Spleen (tissue), 11 donors: ENCODE results near the gene MMS22L. TPM values are rescaled to one million over a fixed set of nuclear protein-coding genes. Genes with fewer than 3 reads are reported as not detected.

ENCODE experiments used
- DNase-seq: peaks from one replicate; pipeline ENCODE4 v3.0.0-alpha.2; 2020
- H3K27ac ChIP-seq, 8 donors: fragments of 200-600 bp; sonication (generic) in 7 of 8; 1 replicate in 4 of 8; 2 replicates in 4 of 8; pipeline versions ENCODE4 v1.5.0 to v1.8.0; 2016 to 2021; ENCODE audit warnings: inconsistent platforms in 4 of 8, mild to moderate bottlenecking in 4 of 8, moderate library complexity in 1 of 8
- H3K27me3 ChIP-seq, 7 donors: fragments of 200-600 bp; sonication (generic) in 6 of 7; replicated peaks in 1 of 7; 1 replicate in 4 of 7; 2 replicates in 3 of 7; pipeline versions ENCODE4 v1.5.0 to v1.8.0; 2016 to 2021; ENCODE audit warnings: inconsistent platforms in 3 of 7, mild to moderate bottlenecking in 1 of 7
- H3K36me3 ChIP-seq, 6 donors: fragments of 200-600 bp; sonication (generic) in 5 of 6; 1 replicate in 4 of 6; 2 replicates in 2 of 6; pipeline versions ENCODE4 v1.5.0 to v1.8.0; 2016 to 2021; ENCODE audit warnings: inconsistent platforms in 2 of 6
- H3K4me1 ChIP-seq, 6 donors: fragments of 200-600 bp; sonication (generic) in 5 of 6; 1 replicate in 3 of 6; 2 replicates in 3 of 6; pipeline versions ENCODE4 v1.5.0 to v1.8.0; 2016 to 2021; ENCODE audit warnings: inconsistent platforms in 3 of 6
- H3K4me3 ChIP-seq, 8 donors: fragments of 200-600 bp; sonication (generic) in 7 of 8; 1 replicate in 4 of 8; 2 replicates in 4 of 8; pipeline versions ENCODE4 v1.5.0 to v1.8.0; 2016 to 2021; ENCODE audit warnings: inconsistent platforms in 4 of 8, mild to moderate bottlenecking in 4 of 8, moderate library complexity in 2 of 8
- H3K9me3 ChIP-seq, 8 donors: fragments of 200-600 bp; sonication (generic) in 7 of 8; 1 replicate in 4 of 8; 2 replicates in 4 of 8; pipeline versions ENCODE4 v1.5.0 to v1.8.0; 2016 to 2021; ENCODE audit warnings: inconsistent platforms in 4 of 8
- POLR2A ChIP-seq, 3 donors: fragments of 450-650 bp; IDR thresholded peaks; one replicate each; pipeline ENCODE4 v1.5.1; 2017; ENCODE audit warnings: antibody characterized with exemption in 3 of 3, mild to moderate bottlenecking in 1 of 3
- POLR2AphosphoS5 ChIP-seq, 3 donors: sonication (generic); formaldehyde crosslinking; IDR thresholded peaks; one replicate each; pipeline ENCODE4 v1.5.1; 2017; ENCODE audit warnings: antibody characterized with exemption in 3 of 3
- WGBS, 5 donors: extraction: QIAGEN DNeasy Blood & Tissue Kit in 3 of 5; methylation state at CpG; one replicate each; pipeline versions ENCODE4 v1.1.5 to v1.1.7; 2013 to 2018; 5-methylcytosine and 5-hydroxymethylcytosine counted together
- intact Hi-C: fragments of 100-400 bp; cut with DNase I; formaldehyde crosslinking; loops from one replicate; pipeline ENCODE4 v1.15.0; 2023; ENCODE audit warnings: low total_unique reads
- polyA plus RNA-seq, 3 donors: library from polyadenylated mRNA; stranded (reverse); fragments of 200-250 nt; gene quantifications; one replicate each; pipeline ENCODE4 v1.2.1, GENCODE V29; 2013
- total RNA-seq, 7 donors: library from RNA; depleted of rRNA in 3 of 7; stranded (reverse); fragments of >200 nt in 3 of 7; fragmentation: NEBNext Ultra II Directional in 4 of 7; extraction: Animal tissue kit (Norgen Biotek cat#: 25700) in 4 of 7; gene quantifications; one replicate each; pipeline versions ENCODE4 v1.1.0 to v1.2.1, GENCODE V29; 2016 to 2021
- TF ChIP-seq, protein P1 (sequence below), 11 experiments: fragments of 200-600 bp in 7 of 11; fragments of 450-650 bp in 4 of 11; sonication (generic) in 4 of 11; IDR thresholded peaks in 8 of 11; conservative IDR thresholded peaks in 3 of 11; 1 replicate in 7 of 11; 2 replicates in 4 of 11; pipeline versions ENCODE4 v1.4.0 to v1.8.0; 2016 to 2021; ENCODE audit warnings: antibody characterized with exemption in 11 of 11, inconsistent platforms in 4 of 11, mild to moderate bottlenecking in 1 of 11
- donor health status: healthy with polysubstance abuse.
- donor health status: DM: no; HTN: no; CAD: no; lungs with moderate emphysema.
- donor health status: DM: no; HTN: no; CAD: no.
- donor health status: Bipolar disorder and iron deficiency.
- donor health status: healthy.
- donor health status: DM: no; HTN: no; CAD: no.
- donor health status: DM: yes; HTN: yes; CAD: no.

MMS22L gene
- total and polyA plus RNA-seq, 10 donors = 1.4 to 42.3 (median 12.1) TPM

DNA sequence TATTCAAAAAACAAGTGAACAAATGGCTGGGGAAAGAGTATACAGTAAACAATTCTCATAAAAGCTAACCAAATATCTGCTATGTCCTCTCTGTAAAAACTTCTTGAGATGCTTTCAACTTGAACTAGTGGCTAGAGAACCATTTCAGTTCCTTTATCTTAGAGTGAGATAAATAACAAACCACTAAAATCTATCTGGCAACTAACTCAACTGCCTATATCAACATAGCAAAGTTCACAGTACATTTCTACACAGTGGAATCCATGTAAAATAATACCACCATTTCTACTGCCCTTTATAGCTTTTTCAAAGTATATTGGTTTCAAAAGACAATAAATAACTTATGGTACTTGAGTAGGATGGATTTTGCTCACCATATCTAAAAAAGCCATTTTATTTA lies 95.1 kb downstream of the MMS22L start:
- TF ChIP-seq, protein P1, sequence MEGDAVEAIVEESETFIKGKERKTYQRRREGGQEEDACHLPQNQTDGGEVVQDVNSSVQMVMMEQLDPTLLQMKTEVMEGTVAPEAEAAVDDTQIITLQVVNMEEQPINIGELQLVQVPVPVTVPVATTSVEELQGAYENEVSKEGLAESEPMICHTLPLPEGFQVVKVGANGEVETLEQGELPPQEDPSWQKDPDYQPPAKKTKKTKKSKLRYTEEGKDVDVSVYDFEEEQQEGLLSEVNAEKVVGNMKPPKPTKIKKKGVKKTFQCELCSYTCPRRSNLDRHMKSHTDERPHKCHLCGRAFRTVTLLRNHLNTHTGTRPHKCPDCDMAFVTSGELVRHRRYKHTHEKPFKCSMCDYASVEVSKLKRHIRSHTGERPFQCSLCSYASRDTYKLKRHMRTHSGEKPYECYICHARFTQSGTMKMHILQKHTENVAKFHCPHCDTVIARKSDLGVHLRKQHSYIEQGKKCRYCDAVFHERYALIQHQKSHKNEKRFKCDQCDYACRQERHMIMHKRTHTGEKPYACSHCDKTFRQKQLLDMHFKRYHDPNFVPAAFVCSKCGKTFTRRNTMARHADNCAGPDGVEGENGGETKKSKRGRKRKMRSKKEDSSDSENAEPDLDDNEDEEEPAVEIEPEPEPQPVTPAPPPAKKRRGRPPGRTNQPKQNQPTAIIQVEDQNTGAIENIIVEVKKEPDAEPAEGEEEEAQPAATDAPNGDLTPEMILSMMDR (IDR thresholded peaks at IDR 0.05 in 8 of 11, conservative IDR thresholded peaks at IDR 0.05 in 3 of 11) = no peak
- no peak for TF ChIP-seq POLR2A (IDR thresholded peaks at IDR 0.05)
- no peak for TF ChIP-seq POLR2AphosphoS5 (IDR thresholded peaks at IDR 0.05)
- DNase-seq = no peak
- Histone ChIP-seq H3K4me3 (no peak overlapping the region), H3K36me3 (no peaks in the 10 kb centered on the region), H3K27me3 (no peaks in the 10 kb centered on the region), H3K4me1 (no peaks in the 10 kb centered on the region), H3K27ac (no peak overlapping the region), H3K9me3 (no peaks in the 10 kb centered on the region)
- intact Hi-C loops = loop anchor here (10.0 kb wide), 1 partner anchor 207 kb away; no protein-coding TSS in a partner anchor

DNA sequence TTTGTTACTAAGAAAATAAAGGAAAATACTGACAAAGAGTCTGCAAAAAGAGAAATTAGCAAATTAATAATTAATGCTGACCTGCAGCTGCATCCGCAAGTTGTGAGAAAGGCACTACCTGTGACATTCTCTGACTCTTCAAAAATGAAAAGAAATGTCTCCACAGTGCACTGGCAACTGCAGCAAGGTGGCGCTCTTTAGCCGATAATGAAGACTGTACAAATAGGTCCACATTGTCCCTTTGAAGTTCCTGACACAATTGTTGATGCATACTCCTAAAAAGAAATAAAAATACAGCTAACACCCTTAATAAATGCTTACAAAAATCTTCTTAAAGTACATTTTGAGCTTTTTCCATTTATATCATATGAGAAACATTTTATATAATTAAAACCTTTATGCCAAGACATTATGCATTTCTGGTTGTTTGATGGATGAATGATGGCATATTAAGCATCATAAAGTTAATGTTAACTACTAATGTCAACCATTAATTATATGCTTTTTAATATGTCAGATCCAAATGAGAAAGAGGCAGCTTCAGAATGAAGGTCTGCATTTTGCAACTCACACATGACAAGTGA lies 96.5 kb downstream of the MMS22L start:
- H3K27me3 ChIP-seq = no peaks in the 10 kb centered on the region
- intact Hi-C loops = loop anchor here (10.0 kb wide), 1 partner anchor 208 kb away; no protein-coding TSS in a partner anchor
- no peak overlapping the region for H3K27ac ChIP-seq
- TF ChIP-seq POLR2A (IDR thresholded peaks at IDR 0.05) = no peak
- TF ChIP-seq POLR2AphosphoS5 (IDR thresholded peaks at IDR 0.05) = no peak
- TF ChIP-seq, protein P1 (IDR thresholded peaks at IDR 0.05 in 8 of 11, conservative IDR thresholded peaks at IDR 0.05 in 3 of 11) = peak; percentile 40 to 82 (median 72)
- peak; percentile 62 for DNase-seq
- 22 to 34% (median 27%) methylated on average over 3 of the region's 3 CpGs for WGBS, 5 donors
- peaks cover 0 to 4% (median 0%) of the 10 kb centered on the region in 6 donors for H3K36me3 ChIP-seq
- H3K9me3 ChIP-seq = no peaks in the 10 kb centered on the region
- H3K4me3 ChIP-seq = no peak overlapping the region
- H3K4me1 ChIP-seq = no peaks in the 10 kb centered on the region

DNA sequence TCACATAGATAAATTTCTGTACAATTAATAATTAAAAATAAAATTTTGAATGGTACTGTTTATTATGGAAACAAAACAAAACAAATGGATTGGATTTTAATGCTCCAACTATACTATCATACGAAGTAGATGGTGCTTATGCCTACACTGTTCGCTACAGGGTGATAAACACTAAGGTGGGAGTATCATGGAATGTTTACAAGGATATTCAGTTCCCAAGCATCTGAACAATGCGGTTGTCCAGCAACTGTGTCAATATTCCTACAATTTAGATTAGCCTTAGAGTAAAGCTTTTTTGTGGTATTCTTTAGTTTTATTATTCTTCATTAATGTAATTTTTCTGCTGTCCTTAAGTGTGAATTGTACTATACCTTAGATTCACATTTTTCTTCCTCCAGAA lies 105.1 kb downstream of the MMS22L start:
- no peak for DNase-seq
- intact Hi-C loops = no loop called here
- 90 to 98% (median 96%) methylated on average over 3 of the region's 3 CpGs for WGBS, 5 donors
- Histone ChIP-seq H3K4me3 (no peak overlapping the region), H3K4me1 (no peaks in the 10 kb centered on the region), H3K27ac (no peak overlapping the region), H3K36me3 (peaks cover 0 to 72% (median 0%) of the 10 kb centered on the region in 6 donors), H3K9me3 (no peaks in the 10 kb centered on the region), H3K27me3 (no peaks in the 10 kb centered on the region)
- no peak for TF ChIP-seq POLR2AphosphoS5 (IDR thresholded peaks at IDR 0.05)
- TF ChIP-seq, protein P1 (IDR thresholded peaks at IDR 0.05 in 8 of 11, conservative IDR thresholded peaks at IDR 0.05 in 3 of 11) = no peak
- TF ChIP-seq POLR2A (IDR thresholded peaks at IDR 0.05) = no peak

DNA sequence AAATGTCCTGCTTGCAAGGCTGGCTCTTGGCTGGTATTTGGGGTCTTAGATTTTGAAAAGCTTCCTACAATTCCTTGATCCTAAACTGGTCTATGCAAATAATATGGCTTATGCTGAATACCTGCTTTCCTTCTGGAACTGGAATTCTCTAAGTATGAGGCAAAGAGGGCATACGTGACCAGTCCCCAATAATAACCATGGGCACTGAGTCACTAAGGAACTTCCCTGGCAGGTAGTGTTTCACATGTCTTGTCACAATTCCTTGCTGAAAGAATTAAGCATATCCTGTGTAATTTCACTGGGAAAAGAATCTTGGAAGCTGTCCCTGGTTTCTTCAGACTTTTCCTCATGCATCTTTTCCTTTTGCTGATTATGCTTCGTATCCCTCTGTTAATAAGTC lies 106.5 kb downstream of the MMS22L start:
- no peaks in the 10 kb centered on the region for H3K27me3 ChIP-seq
- DNase-seq = no peak
- TF ChIP-seq POLR2AphosphoS5 (IDR thresholded peaks at IDR 0.05) (no peak), POLR2A (IDR thresholded peaks at IDR 0.05) (no peak)
- TF ChIP-seq, protein P1 (IDR thresholded peaks at IDR 0.05 in 8 of 11, conservative IDR thresholded peaks at IDR 0.05 in 3 of 11) = no peak
- no peaks in the 10 kb centered on the region for H3K4me1 ChIP-seq
- H3K9me3 ChIP-seq = no peaks in the 10 kb centered on the region
- H3K36me3 ChIP-seq = peaks cover 0 to 82% (median 2%) of the 10 kb centered on the region in 6 donors
- no peak overlapping the region for H3K4me3 ChIP-seq
- intact Hi-C loops = no loop called here
- 89 to 98% (median 94%) methylated on average over 2 of the region's 2 CpGs for WGBS, 5 donors
- no peak overlapping the region for H3K27ac ChIP-seq
